IMR-90 (cell line): ENCODE results near the gene POC1B. TPM values are rescaled to one million over a fixed set of nuclear protein-coding genes. Genes with fewer than 3 reads are reported as not detected.

Source experiments
- ATAC-seq: fragments of 200-7000 bp; cut with Tn5 transposase; 2 replicates; pipeline ENCODE4 v1.9.1; 2020; ENCODE audit warnings: low read depth, mild to moderate bottlenecking, moderate library complexity
- BruUV-seq: library from RNA; stranded (reverse); fragments of 400-500 nt; replicated peaks from 2 replicates; lab custom pipeline; 2021; lab: Mats Ljungman, UMichigan
- CTCF ChIA-PET: fragments of 300-600 bp; formaldehyde crosslinking; extraction: SDS; loops from one replicate; lab custom pipeline; 2021; ENCODE audit warnings: antibody characterized with exemption; lab: Yijun Ruan, JAX
- POLR2A ChIA-PET: fragments of 300-600 bp; sonication (Branson Sonifier 250); formaldehyde crosslinking; loops from one replicate; lab custom pipeline; 2022; ENCODE audit warnings: antibody characterized with exemption; ENCODE audit not compliant: unreplicated experiment; lab: Charles Lee
- DNase-seq: peaks from one replicate; pipeline ENCODE4 v3.0.0; 2013
- H2AFZ ChIP-seq: replicated peaks from 2 replicates; pipeline ENCODE3; 2013; ENCODE audit warnings: low read length, mild to moderate bottlenecking; ENCODE audit not compliant: poor library complexity
- H2AK5ac ChIP-seq: 2 replicates; pipeline ENCODE4 v1.6.1; 2013; ENCODE audit warnings: low read depth, low read length, inconsistent platforms
- H2AK9ac ChIP-seq: replicated peaks from 2 replicates; pipeline ENCODE3; 2013; ENCODE audit warnings: mild to moderate bottlenecking, low read depth, low read length, moderate library complexity; ENCODE audit not compliant: poor library complexity
- H2BK120ac ChIP-seq: 2 replicates; pipeline ENCODE4 v1.6.1; 2013; ENCODE audit warnings: low read depth, low read length, inconsistent platforms
- H2BK15ac ChIP-seq: 3 replicates; pipeline ENCODE4 v1.6.1; 2013; ENCODE audit warnings: low read depth, low read length, inconsistent platforms
- H2BK20ac ChIP-seq: 2 replicates; pipeline ENCODE4 v1.6.1; 2013; ENCODE audit warnings: low read depth, mild to moderate bottlenecking, inconsistent platforms, low read length, moderate library complexity
- H2BK5ac ChIP-seq: 2 replicates; pipeline ENCODE4 v1.6.1; 2013; ENCODE audit warnings: mild to moderate bottlenecking, low read depth, low read length, inconsistent platforms; ENCODE audit not compliant: poor library complexity, severe bottlenecking
- H3K14ac ChIP-seq: replicated peaks from 2 replicates; pipeline ENCODE4 v1.6.1; 2013; ENCODE audit warnings: low read depth, low read length, inconsistent platforms
- H3K18ac ChIP-seq: 2 replicates; pipeline ENCODE4 v1.6.1; 2013; ENCODE audit warnings: low read depth, low read length, control low read depth
- H3K23ac ChIP-seq: 2 replicates; pipeline ENCODE4 v1.6.1; 2013; ENCODE audit warnings: low read depth, low read length, inconsistent platforms
- H3K27ac ChIP-seq: 2 replicates; pipeline ENCODE4 v1.5.1; 2013; ENCODE audit warnings: mild to moderate bottlenecking, control low read depth, low read length; ENCODE audit not compliant: insufficient read depth
- H3K27me3 ChIP-seq: 2 replicates; pipeline ENCODE4 v1.6.1; 2013; ENCODE audit warnings: low read length; ENCODE audit not compliant: control insufficient read depth, insufficient read depth
- H3K36me3 ChIP-seq: 2 replicates; pipeline ENCODE4 v1.6.1; 2013; ENCODE audit warnings: low read length, mixed read lengths; ENCODE audit not compliant: control insufficient read depth, insufficient read depth
- H3K4ac ChIP-seq: 2 replicates; pipeline ENCODE4 v1.6.1; 2013; ENCODE audit warnings: low read depth, low read length, inconsistent platforms
- H3K4me1 ChIP-seq: 2 replicates; pipeline ENCODE4 v1.6.1; 2013; ENCODE audit warnings: low read length, mixed read lengths; ENCODE audit not compliant: control insufficient read depth, insufficient read depth
- H3K4me2 ChIP-seq: 2 replicates; pipeline ENCODE4 v1.6.1; 2013; ENCODE audit warnings: low read depth, mild to moderate bottlenecking, control low read depth, low read length, moderate library complexity
- H3K4me3 ChIP-seq: 2 replicates; pipeline ENCODE4 v1.5.1; 2013; ENCODE audit warnings: low read depth, mild to moderate bottlenecking, control low read depth, low read length, moderate library complexity; ENCODE audit not compliant: insufficient read depth
- H3K56ac ChIP-seq: 2 replicates; pipeline ENCODE4 v1.6.1; 2013; ENCODE audit warnings: low read length, inconsistent platforms; ENCODE audit not compliant: insufficient read depth; ENCODE audit errors: extremely low read depth
- H3K79me1 ChIP-seq, 2 experiments: 2 replicates each; pipeline ENCODE4 v1.6.1; 2013; ENCODE audit warnings: low read length in 2 of 2, inconsistent platforms in 1 of 2, low read depth in 1 of 2
- H3K9ac ChIP-seq: 2 replicates; pipeline ENCODE4 v1.6.1; 2013; ENCODE audit warnings: low read depth, low read length, control low read depth
- H3K9me1 ChIP-seq: 2 replicates; pipeline ENCODE4 v1.6.1; 2013; ENCODE audit warnings: low read length, inconsistent platforms; ENCODE audit not compliant: insufficient read depth
- H3K9me3 ChIP-seq: 2 replicates; pipeline ENCODE4 v1.6.1; 2013; ENCODE audit warnings: low read length; ENCODE audit not compliant: control insufficient read depth, insufficient read depth
- H4K20me1 ChIP-seq: 2 replicates; pipeline ENCODE4 v1.6.1; 2013; ENCODE audit warnings: low read length, inconsistent platforms; ENCODE audit not compliant: insufficient read depth
- H4K5ac ChIP-seq: 2 replicates; pipeline ENCODE4 v1.6.1; 2013; ENCODE audit warnings: mild to moderate bottlenecking, low read depth, low read length, control low read depth
- H4K8ac ChIP-seq, 2 experiments: 2 replicates each; pipeline ENCODE4 v1.6.1; 2013; ENCODE audit warnings: low read depth in 2 of 2, low read length in 2 of 2, control low read depth in 1 of 2, inconsistent platforms in 1 of 2
- H4K91ac ChIP-seq: 2 replicates; pipeline ENCODE4 v1.6.1; 2013; ENCODE audit warnings: low read depth, low read length, inconsistent platforms; ENCODE audit not compliant: insufficient read depth
- CEBPB ChIP-seq: IDR thresholded peaks from 2 replicates; pipeline ENCODE4 v1.6.1; 2012; ENCODE audit warnings: low read depth, low read length, improper control_type of control experiment
- CHD1 ChIP-seq: IDR thresholded peaks from 2 replicates; pipeline ENCODE4 v1.6.1; 2012; ENCODE audit warnings: low read depth, low read length, improper control_type of control experiment
- NFE2L2 ChIP-seq: fragments of 150-350 bp; IDR thresholded peaks from 2 replicates; pipeline ENCODE4 v1.6.1; 2016; ENCODE audit warnings: low read depth, mild to moderate bottlenecking, low read length
- WGBS, 2 experiments: methylation state at CpG; one replicate each; pipeline versions ENCODE4 v1.1.5 to v1.1.7; 2013; ENCODE audit warnings: missing lambda C conversion rate in 2 of 2; ENCODE audit not compliant: insufficient read length in 1 of 2; ENCODE audit errors: extremely low coverage in 2 of 2; 5-methylcytosine and 5-hydroxymethylcytosine counted together
- dilution Hi-C: fragments of 300-500 bp; cut with HindIII; formaldehyde crosslinking; loops from one replicate; pipeline ENCODE4 v1.14.3; 2018; ENCODE audit warnings: low sequenced_read_pairs; ENCODE audit not compliant: unreplicated experiment
- in situ Hi-C: fragments of 300-500 bp; cut with MboI; formaldehyde crosslinking; loops from 3 replicates; pipeline ENCODE4 v1.14.3; 2019; ENCODE audit warnings: low sequenced_read_pairs, inconsistent platforms, mixed read lengths
- intact Hi-C: fragments of 100-400 bp; cut with micrococcal nuclease; formaldehyde crosslinking; loops from 2 replicates; pipeline ENCODE4 v1.10.0; 2022
- polyA plus RNA-seq, 3 experiments: library from polyadenylated mRNA; depleted of rRNA; stranded (reverse); fragments of >200 nt; gene quantifications; 2 replicates each; pipeline ENCODE4 v1.2.3, GENCODE V29; 2012; ENCODE audit warnings: low replicate concordance in 1 of 3
- total RNA-seq: library from RNA; depleted of rRNA; stranded (reverse); fragments of >200 nt; gene quantifications from 2 replicates; pipeline ENCODE4 v1.2.3, GENCODE V29; 2012
- TF ChIP-seq, protein P1 (sequence below): fragments of 150-350 bp; IDR thresholded peaks from 2 replicates; pipeline ENCODE4 v1.6.1; 2017; ENCODE audit warnings: mild to moderate bottlenecking, antibody characterized with exemption, low read length, low read depth

The POC1B gene
- total and polyA plus RNA-seq, 2 of the 4 experiments (the other 2 are of a cell fraction): 5.0 to 10.4 TPM

DNA sequence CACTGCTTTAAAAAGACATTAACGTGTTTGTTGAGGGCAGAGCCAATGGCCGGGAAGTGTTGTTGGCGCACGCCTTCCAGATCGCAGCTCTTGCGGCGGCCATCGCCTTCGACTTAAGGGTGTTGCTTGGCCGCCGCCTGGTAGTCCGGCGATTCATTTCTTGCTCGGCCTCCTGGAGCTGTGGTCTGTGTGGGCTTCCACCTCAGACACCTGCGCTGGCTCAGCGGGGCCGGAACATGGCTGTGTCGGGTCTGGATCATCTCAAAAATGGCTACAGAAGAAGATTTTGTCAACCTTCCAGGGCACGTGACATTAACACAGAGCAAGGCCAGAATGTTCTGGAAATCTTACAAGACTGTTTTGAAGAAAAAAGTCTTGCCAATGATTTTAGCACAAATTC is 26.0 kb downstream of the POC1B start:
- H3K4me3 ChIP-seq: no peak overlapping the region
- ChIA-PET POLR2A (no interaction called here), CTCF (no interaction called here)
- intact Hi-C loops: no loop called here
- BruUV-seq: no TSS peak
- no peak overlapping the region for H2AK5ac ChIP-seq
- no peak overlapping the region for H3K4ac ChIP-seq
- H4K20me1 ChIP-seq: no peaks in the 10 kb centered on the region
- H2BK5ac ChIP-seq: no peak overlapping the region
- H2BK20ac ChIP-seq: no peak overlapping the region
- H2BK120ac ChIP-seq: no peak overlapping the region
- no peaks in the 10 kb centered on the region for H3K27me3 ChIP-seq
- peaks cover 4% of the 10 kb centered on the region; the same call in 1 of the 2 replicates for H3K4me1 ChIP-seq
- peaks cover 3% of the 10 kb centered on the region for H3K9me1 ChIP-seq
- ATAC-seq (no peak), DNase-seq (no peak)
- no peak overlapping the region for H3K14ac ChIP-seq
- no peak overlapping the region for H2AK9ac ChIP-seq
- H3K56ac ChIP-seq: no peak overlapping the region
- H2BK15ac ChIP-seq: no peak overlapping the region
- H3K23ac ChIP-seq: no peak overlapping the region
- no peak overlapping the region for H3K9ac ChIP-seq
- H3K4me2 ChIP-seq: no peak overlapping the region
- H4K8ac ChIP-seq: no peak overlapping the region
- H3K79me1 ChIP-seq: no peaks in the 10 kb centered on the region; a peak in 1 of 4 replicates
- H3K27ac ChIP-seq: no peak overlapping the region
- H3K36me3 ChIP-seq: 0 out of 2 replicates have a peak, but pooled peaks cover 2% of the 10 kb centered on the region
- dilution Hi-C loops: no loop called here
- H2AFZ ChIP-seq: no peak overlapping the region
- no peak overlapping the region for H3K18ac ChIP-seq
- TF ChIP-seq CEBPB (no peak), NFE2L2 (no peak), CHD1 (no peak)
- TF ChIP-seq, protein P1, sequence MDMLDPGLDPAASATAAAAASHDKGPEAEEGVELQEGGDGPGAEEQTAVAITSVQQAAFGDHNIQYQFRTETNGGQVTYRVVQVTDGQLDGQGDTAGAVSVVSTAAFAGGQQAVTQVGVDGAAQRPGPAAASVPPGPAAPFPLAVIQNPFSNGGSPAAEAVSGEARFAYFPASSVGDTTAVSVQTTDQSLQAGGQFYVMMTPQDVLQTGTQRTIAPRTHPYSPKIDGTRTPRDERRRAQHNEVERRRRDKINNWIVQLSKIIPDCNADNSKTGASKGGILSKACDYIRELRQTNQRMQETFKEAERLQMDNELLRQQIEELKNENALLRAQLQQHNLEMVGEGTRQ: no peak
- WGBS, 2 experiments: 98% methylated on average over 16 of the region's 19 CpGs; no CpG with 5 or more reads in 1 of the 2 experiments
- no peak overlapping the region for H4K91ac ChIP-seq
- no peaks in the 10 kb centered on the region for H3K9me3 ChIP-seq
- in situ Hi-C loops: loop anchor here (25.0 kb wide), 1 partner anchor 1363 kb away; the partner anchor contains the start of genes CEP290 and TMTC3
- no peak overlapping the region for H4K5ac ChIP-seq
